WI38 (cell line): ENCODE data around the gene ATP6V1B1.

Experiments used
- H3K4me3 ChIP-seq: 2 replicates; pipeline ENCODE4 v1.5.1; 2011; ENCODE audit warnings: low read depth, mild to moderate bottlenecking, control low read depth, low read length
- TF ChIP-seq, protein P1 (sequence below): IDR thresholded peaks from 2 replicates; pipeline ENCODE4 v1.5.1; 2012; ENCODE audit warnings: low read depth, mild to moderate bottlenecking, control low read depth, low read length

ATP6V1B1 gene

DNA sequence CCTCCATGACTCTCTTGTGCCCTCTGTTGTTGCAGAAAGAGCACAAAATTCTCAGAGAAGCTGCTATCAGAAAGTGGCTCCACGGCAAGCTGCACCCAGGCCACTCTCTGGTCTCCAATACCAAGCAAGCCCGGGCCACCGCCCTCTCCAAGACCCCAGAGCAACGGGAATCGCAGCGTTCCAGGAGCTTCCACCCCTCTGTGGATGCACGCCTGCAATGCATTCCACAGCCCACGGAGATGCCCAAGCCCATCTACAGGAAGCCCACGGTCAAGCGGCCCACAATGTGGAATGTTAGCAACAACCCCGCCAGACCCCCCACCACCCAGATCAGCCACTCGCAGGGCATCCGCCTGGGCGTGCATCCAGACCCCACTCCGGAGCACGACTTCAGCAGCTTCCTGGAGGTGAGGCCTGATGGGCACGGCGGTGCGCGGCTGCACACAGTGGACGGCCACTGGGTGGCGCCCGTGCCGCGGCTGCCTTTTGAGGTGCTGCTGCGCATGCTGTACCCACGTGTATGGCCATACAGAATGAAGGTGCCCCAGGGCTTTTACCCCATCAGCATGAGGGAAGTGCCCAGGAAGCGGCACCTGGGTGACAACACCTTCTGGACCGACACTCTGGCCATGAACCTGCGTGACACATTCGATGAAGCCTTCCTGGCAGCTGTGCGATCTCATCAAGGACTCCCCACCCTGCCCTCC is 49.0 kb downstream of the ATP6V1B1 start:
- H3K4me3 ChIP-seq: no peak overlapping the region
- TF ChIP-seq, protein P1, sequence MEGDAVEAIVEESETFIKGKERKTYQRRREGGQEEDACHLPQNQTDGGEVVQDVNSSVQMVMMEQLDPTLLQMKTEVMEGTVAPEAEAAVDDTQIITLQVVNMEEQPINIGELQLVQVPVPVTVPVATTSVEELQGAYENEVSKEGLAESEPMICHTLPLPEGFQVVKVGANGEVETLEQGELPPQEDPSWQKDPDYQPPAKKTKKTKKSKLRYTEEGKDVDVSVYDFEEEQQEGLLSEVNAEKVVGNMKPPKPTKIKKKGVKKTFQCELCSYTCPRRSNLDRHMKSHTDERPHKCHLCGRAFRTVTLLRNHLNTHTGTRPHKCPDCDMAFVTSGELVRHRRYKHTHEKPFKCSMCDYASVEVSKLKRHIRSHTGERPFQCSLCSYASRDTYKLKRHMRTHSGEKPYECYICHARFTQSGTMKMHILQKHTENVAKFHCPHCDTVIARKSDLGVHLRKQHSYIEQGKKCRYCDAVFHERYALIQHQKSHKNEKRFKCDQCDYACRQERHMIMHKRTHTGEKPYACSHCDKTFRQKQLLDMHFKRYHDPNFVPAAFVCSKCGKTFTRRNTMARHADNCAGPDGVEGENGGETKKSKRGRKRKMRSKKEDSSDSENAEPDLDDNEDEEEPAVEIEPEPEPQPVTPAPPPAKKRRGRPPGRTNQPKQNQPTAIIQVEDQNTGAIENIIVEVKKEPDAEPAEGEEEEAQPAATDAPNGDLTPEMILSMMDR: peak; percentile 80

DNA sequence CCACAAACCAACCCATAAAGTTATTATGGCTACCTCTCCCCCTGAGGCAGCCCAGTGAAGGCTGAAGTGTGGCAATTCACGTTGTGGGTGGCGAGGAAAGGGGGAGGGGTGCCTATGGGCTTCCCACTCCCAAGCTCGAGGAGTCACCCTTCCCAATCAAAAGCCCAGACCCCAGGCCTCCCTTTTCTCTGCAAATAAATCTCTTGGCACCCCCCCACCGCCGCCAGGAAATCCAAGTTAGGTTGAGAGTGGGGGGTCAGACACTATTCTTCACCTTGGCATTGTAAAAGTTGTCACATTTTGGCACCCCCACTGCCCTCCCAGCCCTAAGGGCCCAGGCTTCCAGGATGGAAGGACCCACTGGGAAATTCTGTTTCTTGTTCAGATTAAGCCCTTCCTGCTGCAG is 49.6 kb downstream of the ATP6V1B1 start:
- TF ChIP-seq, protein P1: no peak
- H3K4me3 ChIP-seq: no peak overlapping the region

DNA sequence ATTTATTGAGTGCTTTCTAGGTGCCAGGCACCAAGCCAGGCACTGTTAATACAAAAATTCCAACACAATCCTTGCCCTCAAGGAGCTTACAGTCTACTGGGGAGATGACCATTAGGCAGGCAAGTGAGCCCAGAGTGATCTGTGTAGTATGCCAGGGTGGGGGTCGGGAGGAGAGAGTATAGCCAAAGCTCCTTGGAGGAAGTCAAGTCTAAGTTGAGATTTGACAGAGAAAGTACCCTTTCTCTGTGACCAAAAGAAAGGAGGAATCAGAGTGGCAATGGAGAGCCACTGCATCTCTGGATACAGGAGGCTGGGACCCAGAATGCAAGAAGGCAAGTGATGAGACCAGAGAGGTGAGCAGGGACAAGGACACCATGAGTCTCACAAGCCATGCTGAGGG is 50.3 kb downstream of the ATP6V1B1 start:
- TF ChIP-seq, protein P1: no peak
- H3K4me3 ChIP-seq: no peak overlapping the region

DNA sequence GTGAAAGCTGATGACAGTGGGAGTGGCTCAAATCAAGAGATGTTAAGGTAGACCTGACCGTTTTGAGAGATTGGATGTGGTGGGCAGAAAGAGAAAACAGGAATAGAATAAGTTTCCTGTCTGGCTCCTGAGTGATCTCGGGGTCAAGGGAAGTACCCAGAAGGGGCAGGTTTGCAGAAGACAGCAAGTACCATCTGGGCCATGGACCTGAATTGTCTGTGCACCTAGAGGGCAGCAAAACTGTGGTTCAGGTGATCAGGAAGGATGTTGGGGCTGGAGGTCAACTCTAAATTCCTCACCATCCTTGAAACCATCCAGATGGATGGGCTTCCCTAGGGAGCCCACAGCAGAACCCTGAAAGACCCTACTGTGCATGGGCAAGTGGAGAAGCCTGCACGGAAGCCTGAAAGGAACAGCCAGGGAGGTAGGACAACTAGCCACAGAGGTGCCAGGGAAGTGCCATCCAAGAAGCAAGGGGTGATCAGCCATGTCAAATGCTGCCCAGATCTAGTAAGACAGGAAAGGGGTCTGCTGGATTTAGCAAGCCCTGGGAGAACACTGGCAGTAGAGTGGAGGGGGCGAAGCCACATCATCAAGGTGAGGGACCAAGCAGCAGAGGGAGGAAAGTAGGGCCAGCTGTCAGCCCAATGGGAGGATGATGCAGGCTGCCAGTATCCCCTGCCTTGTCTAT is 50.9 kb downstream of the ATP6V1B1 start:
- TF ChIP-seq, protein P1: no peak

DNA sequence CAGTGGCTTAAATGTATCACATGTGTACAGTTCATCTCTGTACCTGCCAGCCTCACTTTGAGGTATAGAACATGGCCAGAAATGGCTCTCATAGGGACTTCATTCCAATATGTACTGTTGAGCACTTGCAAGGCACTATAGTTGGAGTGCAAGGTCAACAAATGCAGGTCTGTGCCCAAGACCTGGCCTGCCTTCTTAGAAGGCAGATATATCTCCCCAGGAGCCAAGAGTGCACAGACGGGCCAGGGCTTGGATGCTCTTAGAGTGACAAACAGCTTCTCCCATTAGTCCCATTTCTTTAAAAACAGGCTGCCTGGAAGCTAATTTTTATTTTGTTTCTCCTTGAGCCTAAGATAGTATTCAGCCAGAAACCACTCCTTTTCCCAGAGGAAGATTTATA is 51.7 kb downstream of the ATP6V1B1 start:
- TF ChIP-seq, protein P1: no peak
- no peak overlapping the region for H3K4me3 ChIP-seq

More for the DNA sequence above, 50.9 kb downstream of the ATP6V1B1 start:
- no peak overlapping the region for H3K4me3 ChIP-seq

DNA sequence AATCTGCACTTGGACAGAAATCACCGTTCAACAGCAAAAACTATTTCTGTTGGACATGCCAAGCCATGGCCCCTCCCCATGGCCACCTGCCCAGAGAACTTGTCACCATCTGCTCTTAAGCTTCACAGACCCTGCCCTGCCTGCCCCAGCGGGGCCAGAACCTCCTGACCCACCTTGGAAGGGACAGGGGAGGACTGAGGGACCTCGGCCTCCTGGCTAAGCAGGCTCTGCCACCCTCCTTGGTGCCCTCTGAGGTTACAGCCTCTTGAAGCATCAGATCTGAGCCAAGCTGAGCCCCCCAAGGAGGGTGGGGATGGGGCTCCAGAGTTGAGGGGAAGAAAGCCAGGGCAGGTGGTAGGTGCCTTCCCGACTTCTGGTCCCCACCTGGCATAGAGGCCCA is 52.5 kb downstream of the ATP6V1B1 start:
- TF ChIP-seq, protein P1: no peak
- no peak overlapping the region for H3K4me3 ChIP-seq
